Sciatic nerve (tissue), 2 donors: ENCODE results near the gene POFUT2. TPM values are rescaled to one million over a fixed set of nuclear protein-coding genes. Genes with fewer than 3 reads are reported as not detected.

Experiments used
- ATAC-seq: fragments of 200-7000 bp; cut with Tn5 transposase; one replicate; pipeline ENCODE4 v1.9.1; 2020; ENCODE audit warnings: mild to moderate bottlenecking, moderate library complexity
- DNase-seq: peaks from one replicate; pipeline ENCODE4 v3.0.0-alpha.2; 2020; ENCODE audit warnings: low spot score
- intact Hi-C: fragments of 100-400 bp; cut with DNase I; formaldehyde crosslinking; loops from one replicate; pipeline ENCODE4 v1.14.2; 2022
- total RNA-seq: library from RNA; stranded (reverse); fragmentation: NEBNext Ultra II Directional; extraction: Animal tissue kit (Norgen Biotek cat#: 25700); gene quantifications from one replicate; pipeline ENCODE4 v1.2.1, GENCODE V29; 2021
- donor health status: DM: no; HTN: no; CAD: no.
- donor health status: DM: no; HTN: no; CAD: no.

The POFUT2 gene, protein sequence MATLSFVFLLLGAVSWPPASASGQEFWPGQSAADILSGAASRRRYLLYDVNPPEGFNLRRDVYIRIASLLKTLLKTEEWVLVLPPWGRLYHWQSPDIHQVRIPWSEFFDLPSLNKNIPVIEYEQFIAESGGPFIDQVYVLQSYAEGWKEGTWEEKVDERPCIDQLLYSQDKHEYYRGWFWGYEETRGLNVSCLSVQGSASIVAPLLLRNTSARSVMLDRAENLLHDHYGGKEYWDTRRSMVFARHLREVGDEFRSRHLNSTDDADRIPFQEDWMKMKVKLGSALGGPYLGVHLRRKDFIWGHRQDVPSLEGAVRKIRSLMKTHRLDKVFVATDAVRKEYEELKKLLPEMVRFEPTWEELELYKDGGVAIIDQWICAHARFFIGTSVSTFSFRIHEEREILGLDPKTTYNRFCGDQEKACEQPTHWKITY
- 44.2 TPM for total RNA-seq

DNA sequence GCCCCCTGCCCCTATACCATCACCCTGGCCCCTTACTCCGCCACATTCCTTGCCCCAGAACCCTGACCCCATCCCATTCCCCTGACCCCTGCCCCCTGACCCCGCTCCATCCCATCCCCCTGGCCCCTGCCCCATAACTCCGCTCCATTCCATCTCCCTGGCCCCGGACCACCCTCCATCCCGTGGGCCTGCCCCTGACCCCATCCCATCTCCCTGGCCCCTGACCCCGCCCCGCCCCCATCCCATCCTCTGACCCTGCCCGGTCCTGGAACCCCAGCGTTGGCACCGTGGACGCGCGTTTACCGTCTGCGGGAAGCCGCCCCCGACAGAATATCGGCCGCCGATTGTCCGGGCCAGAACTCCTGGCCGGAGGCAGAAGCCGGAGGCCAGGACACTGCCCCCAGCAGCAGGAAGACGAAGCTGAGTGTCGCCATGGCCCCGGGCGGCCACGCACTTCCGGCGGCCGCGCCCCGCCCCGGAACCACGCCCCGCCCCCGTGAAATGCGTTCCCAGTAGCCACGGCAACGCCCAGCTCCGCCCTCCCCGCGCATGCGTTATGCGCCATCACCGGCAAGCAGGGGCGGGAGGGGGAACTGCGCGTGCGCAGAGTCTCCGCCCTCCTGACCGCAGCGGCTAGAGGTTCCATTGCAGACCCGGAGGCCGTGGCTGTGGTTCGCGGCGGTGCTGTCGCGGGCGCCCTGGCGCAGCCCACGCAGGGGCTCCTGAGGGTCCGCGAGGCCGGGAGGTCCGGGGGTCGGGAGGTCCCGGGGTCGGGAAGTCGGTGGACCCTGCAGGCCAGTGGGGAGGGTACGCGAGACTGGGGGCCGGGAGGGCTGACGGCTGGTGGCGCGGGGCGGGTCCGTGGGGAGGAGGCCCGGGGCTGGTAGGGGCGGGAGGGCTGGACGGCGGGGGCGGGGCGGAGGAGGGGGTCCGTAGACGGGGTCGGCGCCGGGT lies at the start of gene POFUT2:
Gene POFUT2, minus strand, starts transcription at position 458 of the 954 bp plus-strand sequence. Its CDS starts 24 bp downstream, at position 434.
- peak; percentile 90 for ATAC-seq
- peak; percentile 99 for DNase-seq
- intact Hi-C loops = no loop called here

DNA sequence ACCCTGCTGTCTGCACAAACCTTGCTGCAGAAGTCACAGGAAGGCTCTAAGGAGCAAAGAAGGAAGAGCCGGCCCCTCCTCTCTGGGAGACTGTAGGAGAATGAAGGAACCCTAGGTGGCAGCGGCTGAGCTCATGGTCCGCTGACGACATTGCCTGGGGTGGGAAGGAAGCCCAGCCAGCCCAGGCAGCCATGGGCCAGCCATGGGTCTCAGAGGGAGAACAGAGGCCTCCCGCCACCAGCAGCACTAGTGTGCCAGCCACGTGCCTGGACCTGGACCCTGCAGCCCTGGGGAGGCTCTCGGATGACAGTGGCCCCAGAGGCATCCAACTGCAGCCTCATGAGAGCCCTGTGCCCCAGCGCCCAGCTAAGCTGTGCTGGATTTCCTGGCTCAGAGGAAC lies 49.2 kb upstream of the POFUT2 start:
- DNase-seq (peak; percentile 44), ATAC-seq (peak; percentile 33)

DNA sequence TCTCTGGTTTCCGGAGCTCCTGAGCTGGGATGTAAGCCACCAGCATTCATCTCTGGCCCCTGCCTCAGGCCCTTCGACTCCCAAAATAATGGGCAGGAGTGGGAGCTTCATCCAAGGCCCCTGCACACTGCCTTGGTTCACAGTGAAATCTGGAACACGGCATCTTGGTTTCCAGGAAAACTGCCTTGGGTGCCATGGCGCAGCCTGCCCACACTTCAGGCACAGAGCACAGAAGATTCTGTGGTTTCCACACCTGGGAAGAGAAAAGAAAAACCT lies 48.8 kb upstream of the POFUT2 start:
- DNase-seq (no peak), ATAC-seq (no peak)
- intact Hi-C loops = no loop called here

More for the DNA sequence above, 49.2 kb upstream of the POFUT2 start:
- intact Hi-C loops = no loop called here

DNA sequence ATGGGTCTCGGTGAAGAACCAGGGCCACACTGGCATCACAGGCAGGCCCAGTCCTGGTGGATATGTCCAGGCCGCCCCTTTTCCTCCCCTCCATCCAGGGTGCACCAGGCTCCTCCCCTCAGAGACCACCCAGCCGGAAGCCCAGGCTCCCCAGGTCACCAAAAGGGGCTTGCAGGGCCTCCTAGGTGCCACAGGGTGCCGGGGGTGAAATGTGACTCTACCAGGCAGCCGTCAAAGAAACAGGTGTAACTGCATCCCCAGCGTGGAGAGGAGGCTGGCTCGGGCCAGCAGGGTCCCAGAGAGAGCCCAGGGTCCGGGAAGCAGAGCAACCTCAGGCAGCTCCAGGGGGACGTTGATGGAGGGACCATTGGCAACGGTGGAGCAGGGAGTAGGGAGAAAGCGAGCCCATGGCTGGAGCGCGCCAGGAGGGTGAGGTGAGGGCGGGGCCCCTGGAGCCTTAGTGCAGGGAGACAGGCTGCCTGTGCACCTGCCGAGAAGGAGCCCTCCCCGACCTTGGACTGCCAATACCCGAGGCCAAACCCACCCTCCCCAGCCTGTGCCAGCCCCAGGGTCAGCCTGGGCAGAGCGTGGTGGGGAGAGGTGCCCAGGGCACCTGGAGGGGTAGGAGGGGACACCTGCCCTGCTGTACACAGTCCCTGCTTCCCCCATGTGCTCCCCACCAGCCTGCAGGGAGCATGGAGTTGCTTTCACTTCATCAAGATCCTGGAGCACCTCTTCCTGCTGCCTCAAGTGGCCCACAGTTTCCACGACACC lies 48.3 kb upstream of the POFUT2 start:
- intact Hi-C loops = no loop called here
- no peak for ATAC-seq

DNA sequence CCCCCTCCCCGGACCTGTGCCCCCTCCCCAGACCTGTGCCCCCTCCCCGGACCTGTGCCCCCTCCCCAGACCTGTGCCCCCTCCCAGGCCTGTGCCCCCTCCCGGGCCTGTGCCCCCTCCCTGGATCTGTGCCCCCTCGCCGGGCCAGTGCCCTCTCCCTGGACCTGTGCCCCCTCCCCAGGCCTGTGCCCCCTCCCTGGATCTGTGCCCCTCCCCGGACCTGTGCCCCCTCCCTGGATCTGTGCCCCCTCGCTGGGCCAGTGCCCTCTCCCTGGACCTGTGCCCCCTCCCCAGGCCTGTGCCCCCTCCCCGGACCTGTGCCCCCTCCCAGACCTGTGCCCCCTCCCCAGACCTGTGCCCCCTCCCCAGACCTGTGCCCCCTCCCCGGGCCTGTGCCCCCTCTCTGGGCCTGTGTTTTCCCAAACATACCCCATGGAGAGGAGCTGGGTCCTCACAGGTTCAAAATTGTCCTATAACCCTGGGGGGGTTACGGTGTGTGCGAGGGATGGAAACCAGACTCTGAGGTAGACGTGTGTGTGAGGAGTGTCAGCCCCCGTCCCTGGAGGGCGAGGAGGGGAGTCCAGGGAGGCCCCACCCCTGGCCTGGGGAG lies 47.6 kb upstream of the POFUT2 start:
- DNase-seq (peak; percentile 57), ATAC-seq (no peak)
- intact Hi-C loops = no loop called here

More for the DNA sequence above, 48.3 kb upstream of the POFUT2 start:
- peak; percentile 52 for DNase-seq

DNA sequence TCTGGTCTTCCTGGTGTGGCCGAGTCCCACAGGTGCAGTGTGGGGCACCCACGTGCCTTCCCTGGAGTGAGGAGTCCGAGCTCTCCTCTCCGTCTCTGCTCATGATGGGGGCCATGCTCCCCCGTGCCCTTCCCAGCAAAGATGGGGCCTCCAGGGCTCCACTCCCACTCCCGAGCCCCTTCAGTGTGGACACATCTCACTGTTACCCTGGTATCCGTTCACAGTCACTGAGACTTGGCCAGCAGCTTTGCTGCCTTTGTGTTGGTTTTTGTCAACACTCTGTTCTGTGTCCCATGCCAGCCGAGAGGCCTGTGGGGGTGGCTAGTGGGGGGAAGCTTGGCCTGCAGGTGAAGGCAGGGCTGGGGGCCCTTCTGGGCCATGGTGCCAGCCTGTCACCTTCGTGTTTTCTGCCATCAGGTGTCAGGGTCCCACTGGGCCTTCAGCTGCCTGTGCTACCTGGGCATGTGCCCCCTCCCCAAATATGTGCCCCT lies 46.9 kb upstream of the POFUT2 start:
- intact Hi-C loops = loop anchor here (5.0 kb wide), 1 partner anchor 597 kb away; no protein-coding TSS in a partner anchor
- DNase-seq (peak; percentile 48), ATAC-seq (no peak)

DNA sequence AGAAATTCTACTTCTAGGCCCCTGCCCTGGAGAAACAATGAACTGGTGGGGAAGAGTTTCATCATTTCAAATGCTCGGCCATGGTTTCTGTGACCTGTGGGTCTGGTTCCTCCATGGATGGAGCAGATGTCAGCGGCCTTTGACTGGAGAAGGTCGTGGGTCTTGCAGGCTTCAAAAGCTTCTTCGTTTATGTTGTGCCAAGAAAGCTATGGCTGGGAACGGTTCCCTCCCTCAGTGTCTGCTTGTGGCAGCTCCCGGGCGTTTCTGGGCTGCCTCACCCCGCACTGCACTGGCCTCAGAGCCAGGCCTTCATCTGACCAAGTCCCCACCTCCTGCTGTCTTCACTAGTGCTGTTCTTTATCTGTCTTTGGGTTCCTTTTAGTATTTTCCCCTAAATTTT lies 46.4 kb upstream of the POFUT2 start:
- peak; percentile 46 for DNase-seq
- ATAC-seq = no peak
- intact Hi-C loops = loop anchor here (5.0 kb wide), 1 partner anchor 597 kb away; no protein-coding TSS in a partner anchor

DNA sequence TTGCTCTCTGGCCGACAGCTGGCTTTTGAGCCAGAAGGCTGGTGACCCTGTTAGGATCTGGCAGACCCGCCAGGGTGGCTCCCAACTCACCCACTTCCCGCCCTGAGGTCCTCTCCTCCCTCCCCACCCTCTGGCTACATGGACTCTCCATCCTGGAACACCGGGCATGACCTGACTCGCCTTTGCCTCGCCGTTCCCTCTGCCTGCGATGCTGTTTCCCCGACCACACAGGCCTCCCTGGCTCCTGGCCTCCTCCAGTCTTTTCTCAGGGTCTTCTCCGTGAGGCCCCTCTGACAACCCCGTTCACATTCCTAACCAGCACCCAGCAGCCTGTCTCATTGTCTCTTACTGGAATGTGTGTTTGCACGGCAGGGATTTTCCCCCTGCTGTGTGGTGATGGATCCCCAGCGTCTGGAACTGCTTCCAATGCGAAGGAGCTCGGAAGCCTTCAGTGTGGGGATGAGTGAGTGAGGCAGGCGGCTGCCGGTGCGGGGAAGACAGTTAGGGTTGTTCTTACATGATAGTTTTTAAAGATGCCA lies 46.0 kb upstream of the POFUT2 start:
- peak; percentile 56 for DNase-seq
- intact Hi-C loops = loop anchor here (5.0 kb wide), 1 partner anchor 596 kb away; no protein-coding TSS in a partner anchor
- no peak for ATAC-seq

DNA sequence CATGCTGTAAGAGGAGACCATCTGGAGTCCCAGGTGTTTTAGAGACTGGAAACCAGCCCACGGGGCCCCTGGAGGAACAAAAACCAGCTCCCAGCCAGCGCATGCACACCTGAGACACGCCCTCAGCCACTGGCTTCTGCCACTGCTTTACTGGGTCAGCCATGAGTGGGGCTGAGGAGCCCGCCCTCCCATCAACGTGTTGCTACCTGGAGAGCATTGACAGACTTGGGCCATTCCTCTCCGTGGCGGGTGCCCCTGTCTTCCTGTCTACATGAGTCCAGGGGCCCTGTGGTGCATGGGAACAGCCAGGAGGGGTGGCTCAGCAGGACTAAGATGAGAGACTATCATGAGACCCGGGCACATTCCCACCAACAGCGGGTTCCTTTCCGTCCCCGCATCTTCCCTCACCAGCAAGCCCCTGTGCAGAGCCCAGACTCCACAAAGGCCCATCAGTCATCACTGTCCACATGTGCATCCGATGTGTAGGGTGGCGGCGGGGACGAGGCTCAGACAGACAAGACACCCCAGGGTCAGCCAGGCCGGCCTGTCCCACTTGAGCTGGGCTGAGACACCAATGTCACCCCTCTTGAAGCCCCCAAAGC lies 45.4 kb upstream of the POFUT2 start:
- ATAC-seq (no peak), DNase-seq (peak; percentile 52)
- intact Hi-C loops = loop anchor here (5.0 kb wide), 1 partner anchor 596 kb away; no protein-coding TSS in a partner anchor

DNA sequence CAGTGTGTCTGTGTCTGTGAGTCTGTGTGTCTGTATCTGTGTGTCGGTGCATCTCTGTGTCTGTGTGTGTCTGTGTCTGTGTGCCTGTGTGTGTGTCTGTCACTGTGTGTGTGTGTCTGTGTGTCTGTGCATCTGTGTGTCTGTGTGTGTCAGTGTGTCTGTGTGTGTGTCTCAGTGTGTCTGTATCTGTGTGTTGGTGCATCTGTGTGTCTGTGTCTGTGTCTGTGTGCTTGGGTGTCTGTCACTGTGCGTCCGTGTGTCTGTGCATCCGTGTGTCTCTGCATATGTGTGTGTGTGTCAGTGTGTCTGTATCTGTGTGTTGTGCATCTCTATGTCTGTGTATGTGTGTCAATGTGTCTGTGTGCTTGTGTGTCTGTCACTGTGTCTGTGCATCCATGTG lies 44.7 kb upstream of the POFUT2 start:
- DNase-seq = peak; percentile 22
- intact Hi-C loops = loop anchor here (5.0 kb wide), 1 partner anchor 595 kb away; no protein-coding TSS in a partner anchor
- no peak for ATAC-seq

DNA sequence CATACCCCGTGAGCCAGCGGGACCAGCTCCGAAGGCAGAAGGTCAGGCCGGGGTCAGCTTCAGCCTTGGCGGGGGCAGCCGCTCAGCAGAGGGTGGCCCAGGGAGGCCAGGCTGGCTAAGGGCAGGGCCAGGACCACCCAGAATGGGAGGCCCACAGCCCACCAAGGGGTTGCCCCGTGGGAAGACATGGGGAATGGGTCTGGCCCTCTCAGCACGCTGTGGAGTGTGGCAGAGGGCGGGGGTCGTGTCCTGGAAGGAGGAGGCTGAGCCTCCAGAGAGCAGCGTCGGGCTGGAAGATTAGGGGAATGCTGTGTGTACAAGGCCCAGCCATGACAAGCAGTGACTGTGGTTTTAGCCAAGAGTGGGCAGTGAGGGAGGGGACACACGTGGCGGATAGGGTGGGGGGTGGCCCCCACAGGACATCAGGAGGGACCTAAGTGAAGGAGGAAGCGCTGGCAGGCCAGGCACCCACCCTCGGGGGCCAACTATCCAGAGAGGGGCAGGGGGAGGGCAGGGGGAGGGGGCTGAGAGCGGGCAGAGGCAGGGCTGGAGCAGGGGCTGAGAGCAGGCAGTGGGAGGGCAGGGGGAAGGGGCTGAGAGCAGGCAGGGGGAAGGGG lies 43.9 kb upstream of the POFUT2 start:
- ATAC-seq (no peak), DNase-seq (peak; percentile 58)
- intact Hi-C loops = loop anchor here (5.0 kb wide), 1 partner anchor 594 kb away; no protein-coding TSS in a partner anchor

DNA sequence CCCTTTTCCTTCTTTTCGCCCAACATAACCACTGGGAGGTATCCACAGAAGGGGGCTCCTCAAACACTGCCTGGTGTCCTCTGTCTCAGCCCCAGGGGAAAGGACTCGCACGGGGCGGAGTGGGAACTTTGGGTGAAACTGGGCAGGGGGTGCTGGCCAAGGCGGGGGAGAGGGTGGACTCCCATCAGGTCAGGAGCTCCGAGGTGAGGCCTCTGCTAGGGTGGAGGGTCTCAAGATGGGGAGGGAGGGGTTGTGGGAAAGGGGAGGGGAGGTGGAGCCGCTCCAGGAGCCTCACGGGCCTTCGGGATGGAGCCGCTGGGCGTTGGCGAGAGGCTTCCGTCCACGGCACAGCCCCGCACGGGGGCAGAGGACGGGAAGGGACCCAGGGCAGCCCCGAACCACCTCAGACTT lies 43.2 kb upstream of the POFUT2 start:
- ATAC-seq (no peak), DNase-seq (peak; percentile 54)
- intact Hi-C loops = loop anchor here (5.0 kb wide), 1 partner anchor 594 kb away; no protein-coding TSS in a partner anchor

DNA sequence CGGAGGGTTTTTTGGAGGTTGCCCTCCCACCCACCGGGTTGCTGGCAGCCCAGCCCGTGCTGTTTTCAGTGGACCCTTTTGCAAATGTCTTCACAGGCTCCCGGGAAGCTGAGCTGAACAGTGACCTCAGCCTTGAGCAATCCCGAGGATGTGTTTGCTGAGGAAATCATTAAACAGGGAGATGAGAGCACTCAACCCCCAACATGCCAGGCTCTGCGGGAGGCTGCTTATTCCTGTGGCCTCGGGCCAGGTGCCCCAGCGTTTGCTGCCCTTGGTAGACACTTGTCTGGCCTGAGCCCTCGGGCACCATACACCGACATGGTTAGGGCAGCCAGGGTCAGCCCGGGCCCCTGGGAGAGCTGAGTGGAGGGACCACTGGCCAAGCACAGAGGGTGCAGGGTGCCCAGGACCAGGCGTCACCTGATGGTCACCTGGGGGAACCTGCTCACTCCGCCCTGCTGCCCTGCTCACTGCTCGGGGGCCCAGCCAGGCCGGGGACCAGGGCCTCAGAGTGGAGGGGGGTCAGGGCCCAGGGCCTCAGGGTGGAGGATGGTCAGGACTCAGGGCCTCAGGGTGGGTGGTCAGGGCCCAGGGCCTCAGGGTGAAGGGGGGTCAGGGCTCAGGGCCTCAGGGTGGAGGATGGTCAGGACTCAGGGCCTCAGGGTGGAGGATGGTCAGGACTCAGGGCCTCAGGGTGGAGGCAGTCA lies 42.5 kb upstream of the POFUT2 start:
- intact Hi-C loops = loop anchor here (5.0 kb wide), 1 partner anchor 593 kb away; no protein-coding TSS in a partner anchor
- ATAC-seq = peak; percentile 69

DNA sequence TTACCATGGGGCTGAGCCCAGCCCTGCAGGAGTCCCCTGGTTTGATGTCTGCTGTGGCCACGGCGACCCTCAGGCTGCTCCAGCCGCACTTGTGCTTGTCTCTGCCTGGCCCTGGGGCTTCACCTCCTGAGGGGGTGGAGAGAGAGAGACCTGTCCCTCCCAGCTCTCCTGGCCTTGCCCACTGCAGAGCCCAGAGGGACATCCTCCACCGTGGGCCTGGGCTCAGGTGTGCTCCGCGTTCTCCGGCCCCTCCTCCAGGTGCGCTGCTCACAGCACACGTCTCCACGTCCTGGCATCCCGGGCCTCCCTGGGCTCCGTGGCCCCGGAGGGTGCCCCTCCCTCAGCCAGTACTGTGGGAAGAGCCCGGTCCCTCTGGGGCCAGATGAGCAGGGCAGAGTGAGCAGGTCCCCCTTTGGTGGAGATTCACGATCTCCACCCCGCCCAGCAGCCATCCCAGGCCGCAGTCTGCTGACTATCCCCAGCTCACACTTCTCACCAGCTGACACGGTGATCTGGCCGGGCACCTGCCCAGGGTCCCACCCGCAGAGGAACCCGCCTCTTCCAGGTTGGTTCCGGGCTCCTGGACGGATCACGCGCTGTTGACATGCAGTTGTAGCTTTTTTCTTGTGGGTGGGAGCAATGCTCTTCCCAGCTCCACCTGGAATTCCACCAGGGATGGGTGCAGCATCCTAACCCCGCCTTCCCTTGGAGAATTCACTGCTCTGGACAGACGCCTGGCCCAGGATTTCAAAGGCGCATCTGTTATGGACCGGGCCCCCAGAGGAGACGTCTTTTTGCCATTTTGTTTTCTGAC lies 41.8 kb upstream of the POFUT2 start:
- DNase-seq (peak; percentile 64), ATAC-seq (peak; percentile 31)
- intact Hi-C loops = loop anchor here (5.0 kb wide), 1 partner anchor 592 kb away; no protein-coding TSS in a partner anchor

More for the DNA sequence above, 42.5 kb upstream of the POFUT2 start:
- peak; percentile 61 for DNase-seq
